Lower lobe of right lung (tissue), 2 donors: ENCODE measurements around the gene KRT25. TPM values are rescaled to one million over a fixed set of nuclear protein-coding genes. Genes with fewer than 3 reads are reported as not detected.

ENCODE experiments used
- ATAC-seq, 2 donors: fragments of 200-7000 bp; cut with Tn5 transposase; one replicate each; pipeline ENCODE4 v1.9.1; 2020 to 2022; ENCODE audit warnings: mild to moderate bottlenecking in 2 of 2, moderate library complexity in 2 of 2
- DNase-seq: peaks from one replicate; pipeline ENCODE4 v3.0.0-alpha.2; 2020
- H3K27ac ChIP-seq: fragments of 200-600 bp; one replicate; pipeline ENCODE4 v1.8.0; 2022
- H3K27me3 ChIP-seq: fragments of 200-600 bp; one replicate; pipeline ENCODE4 v1.8.0; 2022; ENCODE audit warnings: low read depth
- H3K36me3 ChIP-seq: fragments of 200-600 bp; one replicate; pipeline ENCODE4 v1.8.0; 2022; ENCODE audit warnings: mild to moderate bottlenecking
- H3K4me1 ChIP-seq: fragments of 200-600 bp; one replicate; pipeline ENCODE4 v1.8.0; 2022
- H3K4me3 ChIP-seq: fragments of 200-600 bp; one replicate; pipeline ENCODE4 v1.8.0; 2022; ENCODE audit warnings: mild to moderate bottlenecking
- H3K9me3 ChIP-seq: fragments of 200-600 bp; one replicate; pipeline ENCODE4 v1.8.0; 2022
- CTCF ChIP-seq: fragments of 200-600 bp; IDR thresholded peaks from one replicate; pipeline ENCODE4 v1.8.0; 2022; ENCODE audit warnings: antibody characterized with exemption, mild to moderate bottlenecking
- intact Hi-C: fragments of 100-400 bp; cut with DNase I; formaldehyde crosslinking; loops from one replicate; pipeline ENCODE4 v1.11.0; 2022
- long read RNA-seq: library from polyadenylated mRNA; unstranded; transcript quantifications from one replicate; pipeline ENCODE4 v2.0.0, GENCODE V29; 2021
- total RNA-seq: library from RNA; stranded (reverse); fragmentation: NEBNext Ultra II Directional; extraction: Animal tissue kit (Norgen Biotek cat#: 25700); gene quantifications from one replicate; pipeline ENCODE4 v1.2.1, GENCODE V29; 2021
- donor health status: DM: no; HTN: yes; CAD: no; lungs with severe emphysema.

Gene KRT25
- total RNA-seq = not detected
- long read RNA-seq = 0 reads

GRCh38 chr17:40755231-40755630, at the start of gene KRT25:
KRT25 (minus strand) TSS chr17:40755331; CDS start chr17:40755271, 60 bp downstream.
- intact Hi-C loops = no loop called here
- Histone ChIP-seq H3K4me3 (no peak within 1 kb of the TSS), H3K9me3 (peaks cover 15% of the 10 kb centered on the region), H3K27ac (no peak within 1 kb of the TSS), H3K27me3 (no peaks in the 10 kb centered on the region), H3K36me3 (no peaks in the 10 kb centered on the region), H3K4me1 (no peaks in the 10 kb centered on the region)
- no peak for TF ChIP-seq CTCF
- ATAC-seq (no peak), DNase-seq (no peak)

GRCh38 chr17:40803617-40804082, 48.5 kb upstream of the KRT25 start:
- Histone ChIP-seq H3K27me3 (peaks cover 35% of the 10 kb centered on the region), H3K4me3 (no peak overlapping the region), H3K27ac (no peak overlapping the region), H3K9me3 (no peaks in the 10 kb centered on the region), H3K36me3 (no peaks in the 10 kb centered on the region), H3K4me1 (no peaks in the 10 kb centered on the region)
- peak; percentile 86 for TF ChIP-seq CTCF
- peak; percentile 86 for DNase-seq
- ATAC-seq = peak; percentile 93 to 95
- intact Hi-C loops = no loop called here

GRCh38 chr17:40801157-40801556, 46.0 kb upstream of the KRT25 start:
- H3K4me3 ChIP-seq = no peak overlapping the region
- H3K9me3 ChIP-seq = no peaks in the 10 kb centered on the region
- H3K27me3 ChIP-seq = peaks cover 19% of the 10 kb centered on the region
- no peaks in the 10 kb centered on the region for H3K36me3 ChIP-seq
- intact Hi-C loops = no loop called here
- no peaks in the 10 kb centered on the region for H3K4me1 ChIP-seq
- no peak overlapping the region for H3K27ac ChIP-seq
- DNase-seq = no peak
- no peak for ATAC-seq
- no peak for TF ChIP-seq CTCF

- Histone ChIP-seq H3K4me1 (no peaks in the 10 kb centered on the region), H3K9me3 (no peaks in the 10 kb centered on the region), H3K27ac (no peak overlapping the region), H3K36me3 (no peaks in the 10 kb centered on the region), H3K27me3 (peaks cover 13% of the 10 kb centered on the region), H3K4me3 (no peak overlapping the region)
- no peak for ATAC-seq
- TF ChIP-seq CTCF = no peak
- no peak for DNase-seq
- intact Hi-C loops = no loop called here
Observed at GRCh38 chr17:40800381-40800780, 45.2 kb upstream of the KRT25 start.

GRCh38 chr17:40799859-40800258, 44.7 kb upstream of the KRT25 start, which contains the start of gene KRT28:
KRT28 (minus strand) TSS chr17:40799959; CDS start chr17:40799893, 66 bp downstream.
- Histone ChIP-seq H3K27ac (no peak within 1 kb of the TSS), H3K9me3 (no peaks in the 10 kb centered on the region), H3K4me3 (no peak within 1 kb of the TSS), H3K36me3 (no peaks in the 10 kb centered on the region), H3K27me3 (peaks cover 12% of the 10 kb centered on the region), H3K4me1 (no peaks in the 10 kb centered on the region)
- TF ChIP-seq CTCF = no peak
- intact Hi-C loops = no loop called here
- ATAC-seq (no peak), DNase-seq (no peak)
